ENCODE data around the gene MBD6.

Gene MBD6

GRCh38 chr12:57524814-57525614 lies 2.4 kb downstream of the MBD6 start:
- Histone ChIP-seq H3K9ac (ENCODE audit: low read depth, low read length) (no peak overlapping the region), H3K36me3 (ENCODE audit: insufficient read depth, low read length) (peaks cover 3% of the 10 kb centered on the region; the same call in 1 of the 2 replicates), H3K9me3 (ENCODE audit: control insufficient read depth, insufficient read depth, low read length) (no peaks in the 10 kb centered on the region), H3K4me1 (ENCODE audit: insufficient read depth, low read length) (no peaks in the 10 kb centered on the region; the same call in 1 of the 2 replicates)

- Histone ChIP-seq H3K36me3 (ENCODE audit: insufficient read depth, low read length) (peaks cover 9% of the 10 kb centered on the region; the same call in 1 of the 2 replicates), H3K4me1 (ENCODE audit: insufficient read depth, low read length) (no peaks in the 10 kb centered on the region; the same call in 1 of the 2 replicates), H3K9ac (ENCODE audit: low read depth, low read length) (no peak overlapping the region), H3K9me3 (ENCODE audit: control insufficient read depth, insufficient read depth, low read length) (no peaks in the 10 kb centered on the region)
Measured at GRCh38 chr12:57525615-57526383, 3.2 kb downstream of the MBD6 start.

GRCh38 chr12:57526477-57527126 lies 4.0 kb downstream of the MBD6 start:
- Histone ChIP-seq H3K9ac (ENCODE audit: low read depth, low read length) (no peak overlapping the region), H3K9me3 (ENCODE audit: control insufficient read depth, insufficient read depth, low read length) (no peaks in the 10 kb centered on the region), H3K4me1 (ENCODE audit: insufficient read depth, low read length) (no peaks in the 10 kb centered on the region; the same call in 1 of the 2 replicates), H3K36me3 (ENCODE audit: insufficient read depth, low read length) (peaks cover 11% of the 10 kb centered on the region; the same call in 1 of the 2 replicates)

GRCh38 chr12:57527184-57527583 lies 4.6 kb downstream of the MBD6 start:
- Histone ChIP-seq H3K4me1 (ENCODE audit: insufficient read depth, low read length) (no peaks in the 10 kb centered on the region; the same call in 1 of the 2 replicates), H3K9me3 (ENCODE audit: control insufficient read depth, insufficient read depth, low read length) (no peaks in the 10 kb centered on the region), H3K36me3 (ENCODE audit: insufficient read depth, low read length) (peaks cover 13% of the 10 kb centered on the region; the same call in 1 of the 2 replicates), H3K9ac (ENCODE audit: low read depth, low read length) (no peak overlapping the region)

GRCh38 chr12:57528176-57528575 lies 5.6 kb downstream of the MBD6 start:
- H3K36me3 ChIP-seq (ENCODE audit: insufficient read depth, low read length) = peaks cover 17% of the 10 kb centered on the region; the same call in 1 of the 2 replicates
- no peak overlapping the region for H3K9ac ChIP-seq (ENCODE audit: low read depth, low read length)
- H3K4me1 ChIP-seq (ENCODE audit: insufficient read depth, low read length) = no peaks in the 10 kb centered on the region; the same call in 1 of the 2 replicates
- no peaks in the 10 kb centered on the region for H3K9me3 ChIP-seq (ENCODE audit: control insufficient read depth, insufficient read depth, low read length)

- Histone ChIP-seq H3K9ac (ENCODE audit: low read depth, low read length) (no peak overlapping the region), H3K9me3 (ENCODE audit: control insufficient read depth, insufficient read depth, low read length) (no peaks in the 10 kb centered on the region), H3K4me1 (ENCODE audit: insufficient read depth, low read length) (no peaks in the 10 kb centered on the region; the same call in 1 of the 2 replicates), H3K36me3 (ENCODE audit: insufficient read depth, low read length) (peaks cover 18% of the 10 kb centered on the region; the same call in 1 of the 2 replicates)
Measured at GRCh38 chr12:57528831-57529555, 6.4 kb downstream of the MBD6 start.

- Histone ChIP-seq H3K9me3 (ENCODE audit: control insufficient read depth, insufficient read depth, low read length) (no peaks in the 10 kb centered on the region), H3K36me3 (ENCODE audit: insufficient read depth, low read length) (peaks cover 18% of the 10 kb centered on the region; the same call in 1 of the 2 replicates), H3K4me1 (ENCODE audit: insufficient read depth, low read length) (no peaks in the 10 kb centered on the region), H3K9ac (ENCODE audit: low read depth, low read length) (no peak overlapping the region)
Measured at GRCh38 chr12:57529831-57530230, 7.2 kb downstream of the MBD6 start.

- Histone ChIP-seq H3K9ac (ENCODE audit: low read depth, low read length) (no peak overlapping the region), H3K36me3 (ENCODE audit: insufficient read depth, low read length) (peaks cover 24% of the 10 kb centered on the region; the same call in 1 of the 2 replicates), H3K4me1 (ENCODE audit: insufficient read depth, low read length) (no peaks in the 10 kb centered on the region), H3K9me3 (ENCODE audit: control insufficient read depth, insufficient read depth, low read length) (no peaks in the 10 kb centered on the region)
Measured at GRCh38 chr12:57530396-57531142, 7.9 kb downstream of the MBD6 start.

- H3K9ac ChIP-seq (ENCODE audit: low read depth, low read length) = no peak overlapping the region
- H3K36me3 ChIP-seq (ENCODE audit: insufficient read depth, low read length) = peaks cover 25% of the 10 kb centered on the region; the same call in 1 of the 2 replicates
- H3K4me1 ChIP-seq (ENCODE audit: insufficient read depth, low read length) = no peaks in the 10 kb centered on the region
- H3K9me3 ChIP-seq (ENCODE audit: control insufficient read depth, insufficient read depth, low read length) = no peaks in the 10 kb centered on the region
Measured at GRCh38 chr12:57531836-57532235, 9.2 kb downstream of the MBD6 start.

GRCh38 chr12:57533108-57533507 lies 10.5 kb downstream of the MBD6 start:
- Histone ChIP-seq H3K4me1 (ENCODE audit: insufficient read depth, low read length) (no peaks in the 10 kb centered on the region), H3K36me3 (ENCODE audit: insufficient read depth, low read length) (peaks cover 23% of the 10 kb centered on the region; the same call in 1 of the 2 replicates), H3K9ac (ENCODE audit: low read depth, low read length) (no peak overlapping the region), H3K9me3 (ENCODE audit: control insufficient read depth, insufficient read depth, low read length) (no peaks in the 10 kb centered on the region)

- no peaks in the 10 kb centered on the region for H3K4me1 ChIP-seq (ENCODE audit: insufficient read depth, low read length)
- no peak overlapping the region for H3K9ac ChIP-seq (ENCODE audit: low read depth, low read length)
- H3K36me3 ChIP-seq (ENCODE audit: insufficient read depth, low read length) = peaks cover 28% of the 10 kb centered on the region; the same call in 1 of the 2 replicates
- no peaks in the 10 kb centered on the region for H3K9me3 ChIP-seq (ENCODE audit: control insufficient read depth, insufficient read depth, low read length)
Measured at GRCh38 chr12:57534250-57534649, 11.6 kb downstream of the MBD6 start.

GRCh38 chr12:57534991-57535543 lies 12.4 kb downstream of the MBD6 start:
- Histone ChIP-seq H3K9me3 (ENCODE audit: control insufficient read depth, insufficient read depth, low read length) (no peaks in the 10 kb centered on the region), H3K36me3 (ENCODE audit: insufficient read depth, low read length) (peaks cover 27% of the 10 kb centered on the region; the same call in 1 of the 2 replicates), H3K4me1 (ENCODE audit: insufficient read depth, low read length) (no peaks in the 10 kb centered on the region), H3K9ac (ENCODE audit: low read depth, low read length) (no peak overlapping the region)

Measured in ES-I3 (cell line).